PC-9 (cell line): ENCODE results near the gene GRM7. TPM values are rescaled to one million over a fixed set of nuclear protein-coding genes. Genes with fewer than 3 reads are reported as not detected.

Experiments
- BruUV-seq: library from RNA; stranded (reverse); fragments of 400-500 nt; replicated peaks from 2 replicates; lab custom pipeline; 2021; lab: Mats Ljungman, UMichigan
- CTCF ChIA-PET: fragments of 300-600 bp; sonication (Branson Sonifier 250); formaldehyde crosslinking; loops from one replicate; lab custom pipeline; 2022; ENCODE audit warnings: antibody characterized with exemption; lab: Charles Lee
- POLR2A ChIA-PET: fragments of 300-600 bp; sonication (Branson Sonifier 250); formaldehyde crosslinking; loops from one replicate; lab custom pipeline; 2022; ENCODE audit warnings: antibody characterized with exemption; ENCODE audit not compliant: unreplicated experiment; lab: Charles Lee
- DNase-seq, 2 experiments: peaks; one replicate each; pipeline versions ENCODE4 v3.0.0 to v3.0.0-alpha.2; 2015 to 2022; ENCODE audit warnings: mixed read lengths in 1 of 2
- H2AFZ ChIP-seq: fragments of 200-600 bp; sonication (generic); 2 replicates; pipeline ENCODE4 v1.8.1; 2017; ENCODE audit warnings: antibody characterized with exemption
- H3F3A ChIP-seq: fragments of 200-600 bp; sonication (generic); 2 replicates; pipeline ENCODE4 v1.8.1; 2017; ENCODE audit warnings: antibody characterized with exemption, mild to moderate bottlenecking, low read depth; ENCODE audit not compliant: insufficient read depth
- H3K27ac ChIP-seq: fragments of 200-600 bp; sonication (generic); 2 replicates; pipeline ENCODE4 v1.6.1; 2016; ENCODE audit warnings: mixed run types
- H3K27me3 ChIP-seq: fragments of 200-600 bp; sonication (generic); 2 replicates; pipeline ENCODE4 v1.6.1; 2016; ENCODE audit warnings: low read depth, mixed run types; ENCODE audit not compliant: insufficient read depth
- H3K36me3 ChIP-seq: fragments of 200-600 bp; sonication (generic); 2 replicates; pipeline ENCODE4 v1.6.1; 2016; ENCODE audit warnings: low read depth, mixed run types
- H3K4me1 ChIP-seq: fragments of 200-600 bp; sonication (generic); replicated peaks from 2 replicates; pipeline ENCODE4 v1.6.1; 2016; ENCODE audit warnings: mixed run types; ENCODE audit not compliant: insufficient read depth
- H3K4me2 ChIP-seq: fragments of 200-600 bp; sonication (generic); 2 replicates; pipeline ENCODE4 v1.6.1; 2017; ENCODE audit warnings: mixed run types
- H3K4me3 ChIP-seq: fragments of 200-600 bp; sonication (generic); 2 replicates; pipeline ENCODE4 v1.6.1; 2016; ENCODE audit warnings: mixed run types
- H3K79me2 ChIP-seq: fragments of 200-600 bp; sonication (generic); 2 replicates; pipeline ENCODE4 v1.6.1; 2017; ENCODE audit warnings: low read depth, mixed run types
- H3K9me2 ChIP-seq: fragments of 200-600 bp; sonication (generic); 2 replicates; pipeline ENCODE4 v1.8.1; 2017; ENCODE audit warnings: mild to moderate bottlenecking; ENCODE audit not compliant: insufficient read depth
- H3K9me3 ChIP-seq: fragments of 200-600 bp; sonication (generic); 2 replicates; pipeline ENCODE4 v1.8.1; 2016; ENCODE audit warnings: low read depth; ENCODE audit not compliant: insufficient read depth
- H4K20me1 ChIP-seq: fragments of 200-600 bp; sonication (generic); 2 replicates; pipeline ENCODE4 v1.8.1; 2017; ENCODE audit not compliant: insufficient read depth
- EZH2 ChIP-seq: fragments of 200-600 bp; sonication (generic); IDR thresholded peaks from 2 replicates; pipeline ENCODE4 v1.8.0; 2017; ENCODE audit warnings: antibody characterized with exemption, low read depth
- intact Hi-C: fragments of 100-400 bp; cut with micrococcal nuclease; formaldehyde crosslinking; loops from one replicate; pipeline ENCODE4 v1.10.0; 2022; ENCODE audit not compliant: unreplicated experiment
- total RNA-seq: library from RNA; stranded (reverse); gene quantifications from 2 replicates; pipeline ENCODE4 v1.2.3, GENCODE V29; 2021
- TF ChIP-seq, protein P1 (sequence below): fragments of 200-600 bp; sonication (generic); conservative IDR thresholded peaks from 2 replicates; pipeline ENCODE4 v1.6.1; 2017; ENCODE audit warnings: mixed run types, antibody characterized with exemption, mild to moderate bottlenecking, moderate library complexity

Gene GRM7
- total RNA-seq, 1 experiment from 2014 or later = not detected

DNA sequence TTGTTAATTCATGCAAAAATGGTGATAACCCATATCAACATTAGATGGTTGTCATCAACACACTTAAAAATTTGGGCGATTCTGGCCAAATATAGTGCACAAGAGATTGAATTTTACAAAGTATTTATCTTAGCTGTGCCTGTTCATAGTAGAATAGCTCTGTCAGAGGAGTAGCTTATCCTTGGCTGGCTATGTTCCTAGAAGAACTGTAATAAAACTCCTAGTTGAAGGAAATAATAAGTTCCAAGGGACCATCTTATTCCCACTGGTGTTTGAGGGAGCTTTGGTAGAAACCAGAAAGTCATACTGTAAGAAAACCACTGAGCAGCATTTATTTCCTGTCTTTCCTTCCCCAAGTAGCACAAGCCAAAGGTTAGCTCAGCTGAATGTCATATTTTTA is 201.8 kb downstream of the GRM7 start:
- no peak for TF ChIP-seq EZH2
- TF ChIP-seq, protein P1, sequence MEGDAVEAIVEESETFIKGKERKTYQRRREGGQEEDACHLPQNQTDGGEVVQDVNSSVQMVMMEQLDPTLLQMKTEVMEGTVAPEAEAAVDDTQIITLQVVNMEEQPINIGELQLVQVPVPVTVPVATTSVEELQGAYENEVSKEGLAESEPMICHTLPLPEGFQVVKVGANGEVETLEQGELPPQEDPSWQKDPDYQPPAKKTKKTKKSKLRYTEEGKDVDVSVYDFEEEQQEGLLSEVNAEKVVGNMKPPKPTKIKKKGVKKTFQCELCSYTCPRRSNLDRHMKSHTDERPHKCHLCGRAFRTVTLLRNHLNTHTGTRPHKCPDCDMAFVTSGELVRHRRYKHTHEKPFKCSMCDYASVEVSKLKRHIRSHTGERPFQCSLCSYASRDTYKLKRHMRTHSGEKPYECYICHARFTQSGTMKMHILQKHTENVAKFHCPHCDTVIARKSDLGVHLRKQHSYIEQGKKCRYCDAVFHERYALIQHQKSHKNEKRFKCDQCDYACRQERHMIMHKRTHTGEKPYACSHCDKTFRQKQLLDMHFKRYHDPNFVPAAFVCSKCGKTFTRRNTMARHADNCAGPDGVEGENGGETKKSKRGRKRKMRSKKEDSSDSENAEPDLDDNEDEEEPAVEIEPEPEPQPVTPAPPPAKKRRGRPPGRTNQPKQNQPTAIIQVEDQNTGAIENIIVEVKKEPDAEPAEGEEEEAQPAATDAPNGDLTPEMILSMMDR = no peak

GRCh38 chr3:7070461-7070860 is 209.5 kb downstream of the GRM7 start:
- Histone ChIP-seq H3K4me1 (no peaks in the 10 kb centered on the region), H3K4me2 (no peak overlapping the region), H2AFZ (no peak overlapping the region), H3K79me2 (no peaks in the 10 kb centered on the region), H3K9me3 (no peaks in the 10 kb centered on the region), H3K36me3 (no peaks in the 10 kb centered on the region), H3F3A (no peaks in the 10 kb centered on the region), H3K27ac (no peak overlapping the region), H3K27me3 (no peaks in the 10 kb centered on the region), H3K9me2 (0 out of 2 replicates have a peak, but pooled peaks cover 4% of the 10 kb centered on the region), H4K20me1 (no peaks in the 10 kb centered on the region), H3K4me3 (no peak overlapping the region)
- TF ChIP-seq EZH2 = no peak
- TF ChIP-seq, protein P1 = no peak
- POLR2A ChIA-PET = no interaction called here
- intact Hi-C loops = no loop called here
- DNase-seq = no peak
- BruUV-seq = no TSS peak
- CTCF ChIA-PET = no interaction called here

More for the DNA sequence above, 201.8 kb downstream of the GRM7 start:
- Histone ChIP-seq H3K4me1 (no peaks in the 10 kb centered on the region), H2AFZ (no peak overlapping the region), H3K36me3 (no peaks in the 10 kb centered on the region), H3K27ac (no peak overlapping the region), H3K27me3 (no peaks in the 10 kb centered on the region), H3K9me3 (no peaks in the 10 kb centered on the region), H4K20me1 (no peaks in the 10 kb centered on the region), H3K4me2 (no peak overlapping the region), H3F3A (no peaks in the 10 kb centered on the region), H3K9me2 (0 out of 2 replicates have a peak, but pooled peaks cover 4% of the 10 kb centered on the region), H3K79me2 (no peaks in the 10 kb centered on the region), H3K4me3 (no peak overlapping the region)
- intact Hi-C loops = no loop called here
- DNase-seq = no peak
- ChIA-PET CTCF (no interaction called here), POLR2A (no interaction called here)
- no TSS peak for BruUV-seq

DNA sequence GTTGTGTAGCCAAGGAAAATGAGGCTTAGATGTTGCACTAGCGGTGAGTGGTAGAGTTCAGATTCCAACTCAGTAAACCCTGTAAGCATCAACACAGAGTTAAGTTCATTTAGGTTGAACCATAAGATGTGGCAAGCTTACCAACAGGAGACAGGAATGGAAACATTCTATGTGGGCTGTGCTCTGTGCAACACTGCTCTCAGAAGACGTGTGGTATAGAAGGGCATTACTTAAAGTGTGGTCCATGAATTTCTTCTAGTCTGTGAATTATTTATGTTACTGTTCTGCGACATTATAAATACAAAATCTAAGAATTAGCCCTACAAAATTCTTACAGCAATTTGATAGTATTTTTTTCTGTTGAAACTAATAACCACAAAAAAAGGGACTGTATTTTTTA is 213.3 kb downstream of the GRM7 start:
- Histone ChIP-seq H3K9me3 (no peaks in the 10 kb centered on the region), H3K79me2 (no peaks in the 10 kb centered on the region), H3K9me2 (no peaks in the 10 kb centered on the region), H3K4me1 (no peaks in the 10 kb centered on the region), H3F3A (no peaks in the 10 kb centered on the region), H3K4me2 (no peak overlapping the region), H3K27me3 (no peaks in the 10 kb centered on the region), H4K20me1 (no peaks in the 10 kb centered on the region), H3K27ac (no peak overlapping the region), H3K36me3 (no peaks in the 10 kb centered on the region), H3K4me3 (no peak overlapping the region), H2AFZ (no peak overlapping the region)
- POLR2A ChIA-PET = no interaction called here
- no peak for DNase-seq
- BruUV-seq = no TSS peak
- CTCF ChIA-PET = no interaction called here
- intact Hi-C loops = no loop called here
- TF ChIP-seq, protein P1 = no peak
- no peak for TF ChIP-seq EZH2
